GM19239 (cell line): ENCODE results near the gene F10.

Experiments used
- DNase-seq: peaks from one replicate; pipeline ENCODE4 v3.0.0; 2011; ENCODE audit warnings: low spot score; ENCODE audit not compliant: insufficient read length
- FAIRE-seq: peaks from 2 replicates; lab custom pipeline; 2011; peaks lifted over from hg19 to GRCh38; lab: Jason Lieb, UNC

The F10 gene

DNA sequence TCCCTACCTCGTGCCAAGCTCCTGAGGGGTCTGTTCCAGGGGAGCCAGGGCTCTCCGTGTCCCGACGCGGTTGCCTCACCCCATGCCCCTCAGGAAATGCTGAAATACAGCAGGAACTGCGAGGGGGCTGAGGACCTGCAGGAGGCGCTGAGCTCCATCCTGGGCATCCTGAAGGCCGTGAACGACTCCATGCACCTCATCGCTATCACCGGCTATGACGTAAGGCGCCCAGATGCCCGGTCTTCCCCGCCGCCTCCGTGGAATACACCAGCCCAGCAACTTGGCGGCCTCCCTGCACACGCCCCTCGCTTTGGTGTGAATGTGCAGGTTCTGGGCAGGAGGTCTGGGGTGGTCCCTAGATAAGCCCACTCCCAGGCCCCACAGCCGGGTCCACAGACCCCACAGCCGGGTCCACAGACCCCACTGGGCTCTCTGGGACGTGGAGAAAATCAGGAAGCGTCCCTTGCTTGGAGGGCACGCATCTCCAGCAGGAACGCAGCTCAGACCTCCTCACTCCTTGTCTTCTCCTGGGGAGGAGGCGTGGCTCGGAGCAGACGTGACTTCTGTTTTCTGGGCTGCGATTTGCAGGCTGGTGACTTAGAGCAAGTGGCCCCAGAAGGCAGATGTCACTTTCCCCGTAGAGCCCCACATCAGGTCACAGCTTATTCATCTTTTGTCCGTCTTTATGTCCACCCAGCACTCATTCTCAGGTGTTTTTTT lies 36.4 kb upstream of the F10 start:
- FAIRE-seq (no peak), DNase-seq (no peak)

DNA sequence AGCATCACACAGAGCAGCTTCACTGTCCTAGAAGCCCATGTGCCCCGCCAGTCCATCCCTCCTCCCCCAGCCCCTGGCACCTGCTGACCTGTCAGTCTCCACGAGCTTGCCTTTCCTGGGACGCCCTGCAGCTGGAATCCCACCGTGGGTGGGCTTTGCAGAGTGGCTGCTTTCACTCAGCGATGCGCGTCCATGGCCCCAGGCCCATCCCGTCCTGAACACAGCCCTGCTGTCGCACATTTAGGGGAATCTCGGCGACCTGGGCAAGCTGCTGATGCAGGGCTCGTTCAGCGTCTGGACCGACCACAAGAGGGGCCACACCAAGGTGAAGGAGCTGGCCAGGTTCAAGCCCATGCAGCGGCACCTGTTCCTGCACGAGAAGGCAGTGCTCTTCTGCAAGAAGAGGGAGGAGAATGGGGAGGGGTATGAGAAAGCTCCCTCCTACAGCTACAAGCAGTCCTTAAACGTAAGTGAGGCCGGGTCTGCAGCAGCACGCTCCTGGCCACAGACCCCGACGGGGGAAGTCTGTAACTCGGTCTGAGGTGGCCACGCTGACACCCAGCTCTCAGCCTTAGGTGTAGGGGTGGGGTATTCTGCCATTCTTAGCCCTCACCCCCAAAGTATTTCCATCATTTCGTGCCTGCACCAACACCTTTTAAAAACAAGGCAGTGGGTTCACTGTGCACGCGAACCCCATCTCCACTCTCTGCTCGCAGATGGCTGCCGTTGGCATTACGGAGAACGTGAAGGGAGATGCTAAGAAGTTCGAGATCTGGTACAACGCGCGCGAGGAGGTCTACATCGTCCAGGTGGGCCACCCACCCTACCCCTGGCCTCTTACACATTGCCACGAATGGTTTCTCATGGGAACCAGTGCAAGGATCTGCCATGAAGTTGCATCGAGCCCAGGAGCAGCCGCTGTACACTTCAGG lies 35.3 kb upstream of the F10 start:
- no peak for FAIRE-seq

GRCh38 chr13:113087923-113088690 lies 34.5 kb upstream of the F10 start:
- FAIRE-seq (no peak), DNase-seq (no peak)

More for the DNA sequence above, 35.3 kb upstream of the F10 start:
- no peak for DNase-seq

- DNase-seq (no peak), FAIRE-seq (no peak)
Observed at GRCh38 chr13:113088691-113089020, 33.9 kb upstream of the F10 start.

DNA sequence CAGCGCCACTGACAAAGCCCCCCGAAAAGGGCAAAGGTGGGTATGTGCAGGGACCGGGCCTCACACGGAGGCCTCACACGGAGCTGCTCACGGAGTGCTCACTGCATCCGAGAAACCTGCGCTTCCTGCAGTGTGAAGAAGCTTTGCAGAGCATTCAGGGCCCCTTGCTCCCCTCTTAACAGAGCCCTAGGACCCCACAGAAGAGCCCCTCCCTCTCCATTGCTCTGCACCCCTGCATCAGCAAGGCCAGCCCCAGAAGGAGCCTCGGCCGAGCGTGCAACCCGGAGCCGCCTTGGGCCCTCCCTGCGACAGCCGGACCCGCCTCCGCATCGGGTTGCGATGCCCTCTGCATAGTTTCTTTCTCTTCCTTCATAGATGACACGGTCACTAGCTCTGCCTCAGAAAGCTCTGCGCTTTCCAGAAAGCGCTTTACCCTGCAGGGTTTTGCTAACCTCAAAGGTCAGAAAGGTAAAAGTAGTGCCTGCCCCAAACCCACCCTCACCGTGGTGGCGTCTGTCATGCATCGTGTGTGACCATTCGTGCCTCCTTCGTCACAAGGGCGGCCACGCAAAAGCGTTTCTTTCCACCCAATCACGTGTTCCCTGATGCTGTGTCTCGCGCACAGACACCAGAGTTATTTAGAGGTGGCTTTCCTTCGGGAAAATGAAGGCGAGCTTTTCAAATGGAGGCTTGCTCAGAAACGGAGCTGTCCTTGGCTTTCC lies 32.7 kb upstream of the F10 start:
- DNase-seq (no peak), FAIRE-seq (no peak)

- no peak for DNase-seq
- no peak for FAIRE-seq
Observed at GRCh38 chr13:113090415-113090770, 32.2 kb upstream of the F10 start.

DNA sequence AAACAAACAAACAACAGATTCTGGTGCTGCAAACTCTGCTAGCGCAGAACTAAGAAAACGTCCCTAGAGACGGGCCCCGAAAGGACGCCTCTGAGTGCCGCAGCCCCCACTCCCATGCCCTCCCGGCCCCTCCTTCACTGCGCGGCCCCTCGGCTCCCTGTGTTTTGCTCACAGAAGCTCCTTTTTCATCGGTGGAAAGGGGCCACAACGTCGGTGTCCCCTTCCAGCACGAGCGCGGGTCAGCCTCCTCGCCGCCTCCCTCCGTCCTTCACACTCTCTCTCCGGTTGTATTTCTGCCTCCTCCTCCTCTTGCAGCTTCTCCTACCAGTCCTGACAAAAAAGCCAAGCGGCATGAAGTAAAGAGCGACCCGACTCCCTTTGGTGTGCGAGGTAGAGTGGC lies 31.8 kb upstream of the F10 start:
- FAIRE-seq: no peak

GRCh38 chr13:113091211-113091771 lies 31.3 kb upstream of the F10 start:
- DNase-seq: no peak
- FAIRE-seq: no peak

More for the DNA sequence above, 31.8 kb upstream of the F10 start:
- DNase-seq: no peak

DNA sequence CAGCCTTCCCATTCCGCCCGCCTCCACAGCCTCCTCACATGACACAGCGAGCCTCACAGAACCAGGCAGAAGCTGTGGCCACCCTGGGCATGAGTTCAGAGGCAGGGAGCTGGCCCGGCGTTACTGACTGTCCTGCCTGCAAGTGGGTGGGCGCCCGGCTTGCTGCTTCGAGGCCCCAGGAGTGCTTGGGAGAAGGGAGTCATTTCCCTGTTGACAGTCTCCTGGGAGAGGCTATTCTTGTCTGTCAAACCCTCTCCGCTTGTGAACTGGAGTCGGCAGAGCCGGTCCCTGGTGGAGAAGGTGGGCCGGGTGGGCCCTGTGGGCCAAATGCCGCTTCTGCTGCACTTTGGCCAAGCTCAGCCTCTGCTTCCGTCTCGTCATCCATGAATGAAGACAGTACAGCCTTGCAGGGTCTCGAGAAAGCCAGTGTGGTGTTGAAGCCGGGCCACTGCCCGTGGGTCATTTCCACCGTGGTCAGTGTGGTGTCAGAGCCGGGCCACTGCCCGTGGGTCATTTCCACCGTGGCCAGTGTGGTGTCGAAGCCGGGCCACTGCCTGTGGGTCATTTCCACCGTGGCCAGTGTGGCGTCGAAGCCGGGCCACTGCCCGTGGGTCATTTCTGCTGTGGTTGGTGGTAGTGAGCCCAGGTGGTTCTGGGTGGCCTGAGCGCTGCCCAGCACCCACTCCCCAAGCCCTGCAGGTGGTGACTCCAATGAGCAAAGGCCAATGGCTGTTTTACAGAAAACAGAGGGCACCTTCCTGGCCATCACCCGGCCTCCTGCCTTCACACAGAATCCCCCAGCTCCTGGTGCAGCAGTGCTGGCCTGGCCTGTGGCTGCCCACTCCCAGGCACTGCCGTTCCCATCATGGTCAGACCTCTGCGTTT lies 30.5 kb upstream of the F10 start:
- DNase-seq (no peak), FAIRE-seq (no peak)

GRCh38 chr13:113092776-113093579 lies 29.6 kb upstream of the F10 start:
- DNase-seq: no peak
- no peak for FAIRE-seq

DNA sequence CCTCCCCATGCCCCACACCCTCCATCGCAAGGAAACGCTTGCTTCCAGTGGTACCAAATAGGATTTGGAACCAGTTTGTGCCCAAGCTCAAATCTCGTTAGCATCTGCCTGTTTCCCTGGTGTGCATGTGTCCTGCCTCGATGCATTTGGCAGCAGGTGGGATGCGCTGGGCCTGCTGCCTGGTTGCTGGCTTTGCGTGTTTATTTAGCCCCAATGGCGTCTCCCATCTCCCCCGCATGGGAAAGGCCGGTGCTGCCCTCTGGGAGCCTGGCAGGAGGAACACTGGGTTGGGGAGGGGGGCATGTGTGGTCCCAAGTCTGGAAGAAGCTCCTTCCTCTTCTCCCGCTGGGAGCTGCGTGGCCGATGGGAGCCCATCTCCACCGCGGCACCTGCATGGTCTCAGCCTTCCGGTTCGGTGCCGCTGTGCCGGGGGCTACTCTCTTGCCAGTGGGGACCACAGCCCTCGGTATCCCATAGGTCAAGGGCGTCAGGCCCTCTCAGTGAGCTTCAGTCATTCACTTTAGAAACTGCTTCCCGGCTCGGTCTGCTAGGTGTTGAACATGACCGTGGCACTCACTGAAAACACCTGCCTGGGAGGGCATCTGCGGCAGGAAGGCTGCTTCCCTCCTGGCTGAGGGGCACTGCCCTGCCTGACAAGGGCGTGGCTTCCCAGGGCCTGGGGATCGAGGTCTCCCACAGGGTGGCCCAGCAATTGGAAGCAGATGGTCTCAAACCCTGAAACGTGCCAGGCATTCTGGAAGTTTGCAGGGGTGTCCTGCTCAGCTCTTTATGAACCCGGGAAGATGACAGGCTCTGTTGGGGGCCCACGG lies 28.8 kb upstream of the F10 start:
- DNase-seq: no peak
- FAIRE-seq: no peak

- DNase-seq (no peak), FAIRE-seq (no peak)
Observed at GRCh38 chr13:113094410-113094800, 28.2 kb upstream of the F10 start.

GRCh38 chr13:113095146-113096051 lies 27.2 kb upstream of the F10 start:
- FAIRE-seq (no peak), DNase-seq (no peak)

GRCh38 chr13:113096052-113096744 lies 26.4 kb upstream of the F10 start:
- FAIRE-seq (no peak), DNase-seq (no peak)

- FAIRE-seq: no peak
- no peak for DNase-seq
Observed at GRCh38 chr13:113096745-113097305, 25.8 kb upstream of the F10 start.
